Measurements from ENCODE around the gene ITPR2. TPM values are rescaled to one million over a fixed set of nuclear protein-coding genes. Genes with fewer than 3 reads are reported as not detected.

The ITPR2 gene
- total RNA-seq, 2 donors from 2014 or later, result 44.3 to 55.5 TPM

DNA sequence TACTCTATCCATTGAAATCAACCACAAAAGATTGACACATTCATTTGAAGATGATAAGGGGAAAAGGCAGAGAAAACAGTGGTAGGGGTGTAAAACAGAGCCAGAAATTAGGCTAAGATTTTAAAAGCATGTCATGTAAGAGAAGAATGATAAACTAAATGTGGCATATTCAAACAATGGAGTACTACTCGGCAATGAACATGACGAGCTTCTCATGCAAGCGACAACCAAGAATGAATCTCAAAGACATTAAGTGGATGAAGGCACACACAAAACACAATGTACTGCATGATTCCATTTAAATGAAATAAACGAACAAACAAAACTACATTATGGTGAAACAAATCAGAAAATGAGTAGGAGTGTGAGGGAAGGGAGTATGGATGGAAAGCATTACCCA, 134.8 kb downstream of the ITPR2 start:
- ATAC-seq (replicated peaks in 1 of 2), result no peak
- Mint-ChIP-seq H3K4me1 (ENCODE audit: low read depth) (peaks cover 5% of the 10 kb centered on the region), H3K27ac (no peak overlapping the region), H3K9me3 (peaks cover 0 to 4% of the 10 kb centered on the region in 2 donors), H3K36me3 (ENCODE audit: insufficient read depth in 2 of 2) (peaks cover 7 to 33% of the 10 kb centered on the region in 2 donors), H3K4me3 (no peak overlapping the region), H3K27me3 (ENCODE audit: low read depth) (no peaks in the 10 kb centered on the region)
- no peak for DNase-seq

DNA sequence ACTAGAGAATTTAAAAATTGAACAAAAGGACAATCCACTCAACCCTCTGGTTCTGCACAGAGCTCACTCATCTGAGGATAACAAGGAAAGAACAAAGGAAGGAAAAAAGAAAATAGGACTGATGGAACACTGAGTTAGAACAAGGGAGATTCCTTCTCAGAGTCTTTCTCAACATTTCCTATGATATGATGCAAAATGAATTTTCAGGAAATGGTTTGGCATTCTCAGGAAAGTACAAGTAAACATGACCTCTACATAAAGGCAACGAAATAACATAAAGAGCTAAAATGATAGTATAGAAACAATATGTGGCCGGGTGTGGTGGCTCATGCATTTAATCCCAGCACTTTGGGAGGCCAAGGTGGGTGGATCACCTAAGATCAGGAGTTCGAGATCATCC, 135.8 kb downstream of the ITPR2 start:
- no peaks in the 10 kb centered on the region for H3K27me3 Mint-ChIP-seq (ENCODE audit: low read depth)
- H3K36me3 Mint-ChIP-seq (ENCODE audit: insufficient read depth in 2 of 2), result peaks cover 7 to 36% of the 10 kb centered on the region in 2 donors
- H3K9me3 Mint-ChIP-seq, result peaks cover 0 to 4% of the 10 kb centered on the region in 2 donors
- ATAC-seq (replicated peaks in 1 of 2) (no peak), DNase-seq (no peak)
- peaks cover 5% of the 10 kb centered on the region for H3K4me1 Mint-ChIP-seq (ENCODE audit: low read depth)
- no peak overlapping the region for H3K4me3 Mint-ChIP-seq
- H3K27ac Mint-ChIP-seq, result no peak overlapping the region

DNA sequence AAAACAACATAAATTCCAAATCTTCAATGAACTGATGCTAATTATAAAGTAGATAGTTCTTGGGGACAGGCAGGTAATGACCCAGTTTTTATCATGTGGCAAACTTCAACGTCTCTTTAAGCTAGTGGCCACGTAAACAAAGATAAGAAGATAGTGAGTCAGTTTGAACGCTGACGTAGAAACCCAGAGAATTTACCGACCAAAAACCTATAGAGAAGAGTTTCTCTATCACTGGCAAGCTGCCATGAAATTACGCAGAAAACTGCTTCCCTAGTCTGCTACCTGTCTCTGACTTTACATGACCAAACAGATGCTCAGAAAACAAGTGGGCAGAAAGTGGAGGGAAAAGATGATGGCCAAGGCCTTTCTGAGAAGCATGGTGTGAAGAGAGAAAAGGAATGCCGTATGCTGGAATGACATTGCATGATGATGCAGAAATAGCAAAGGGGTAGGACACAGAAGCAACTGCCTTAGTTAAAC, 136.3 kb downstream of the ITPR2 start:
- ATAC-seq (replicated peaks in 1 of 2), result peak in 1 of 2 donors; percentile 39
- Mint-ChIP-seq H3K9me3 (peaks cover 0 to 4% of the 10 kb centered on the region in 2 donors), H3K36me3 (ENCODE audit: insufficient read depth in 2 of 2) (peaks cover 7 to 36% of the 10 kb centered on the region in 2 donors), H3K27me3 (ENCODE audit: low read depth) (no peaks in the 10 kb centered on the region), H3K4me1 (ENCODE audit: low read depth) (peaks cover 5% of the 10 kb centered on the region), H3K4me3 (no peak overlapping the region), H3K27ac (no peak overlapping the region)
- DNase-seq, result peak in 1 of 2 donors; percentile 3

DNA sequence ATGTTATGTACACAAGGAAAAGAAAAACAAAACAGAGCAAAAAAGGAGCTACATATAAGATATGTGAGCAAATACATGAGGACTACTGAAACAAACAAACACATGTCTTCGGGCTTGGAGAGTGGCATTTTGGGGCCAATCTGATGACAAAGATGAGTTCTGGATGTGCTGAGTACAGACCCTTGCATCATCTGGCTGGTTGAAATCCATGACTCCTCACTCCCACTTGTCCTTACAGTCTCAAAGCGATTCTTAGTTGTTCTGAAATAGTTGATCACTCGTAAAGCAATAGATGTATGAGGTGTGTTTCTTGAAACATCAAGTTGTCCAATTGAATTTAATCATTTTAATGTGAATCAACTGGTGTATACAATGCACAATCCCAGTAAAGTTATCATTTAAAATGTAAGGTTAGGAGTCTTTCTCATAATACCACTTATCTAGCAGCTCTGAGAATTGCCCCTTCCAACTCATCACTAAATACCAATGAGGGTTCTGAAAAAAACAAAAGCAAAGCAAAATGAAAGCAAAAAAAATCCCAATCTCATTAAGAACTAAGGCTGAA, 136.9 kb downstream of the ITPR2 start:
- H3K4me3 Mint-ChIP-seq, result peak overlapping the region in 1 of 2 donors; percentile 31

DNA sequence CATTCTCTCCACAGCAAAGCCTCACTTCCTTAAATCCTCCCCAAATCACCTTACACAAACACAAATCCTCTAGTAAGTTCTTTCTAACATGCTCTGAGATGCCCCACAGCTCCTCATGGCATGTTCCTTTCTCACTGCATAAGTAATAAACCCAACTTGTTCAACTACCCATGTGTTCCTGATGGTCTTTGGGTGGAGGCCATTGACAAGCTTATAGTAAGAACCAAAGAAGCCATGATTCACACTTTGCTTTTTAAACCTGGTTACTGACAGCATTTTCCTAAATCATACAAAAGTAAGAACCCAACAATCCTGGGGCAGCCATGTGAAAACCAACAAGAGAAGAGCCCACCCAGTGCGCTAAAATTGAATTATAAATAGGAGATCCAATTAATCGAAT, 138.6 kb downstream of the ITPR2 start:
- ATAC-seq (replicated peaks in 1 of 2) (no peak), DNase-seq (no peak)
- peaks cover 5% of the 10 kb centered on the region for H3K4me1 Mint-ChIP-seq (ENCODE audit: low read depth)
- no peak overlapping the region for H3K4me3 Mint-ChIP-seq
- H3K27ac Mint-ChIP-seq, result no peak overlapping the region
- peaks cover 0 to 4% of the 10 kb centered on the region in 2 donors for H3K9me3 Mint-ChIP-seq
- peaks cover 7 to 38% of the 10 kb centered on the region in 2 donors for H3K36me3 Mint-ChIP-seq (ENCODE audit: insufficient read depth in 2 of 2)
- H3K27me3 Mint-ChIP-seq (ENCODE audit: low read depth), result no peaks in the 10 kb centered on the region

More for the DNA sequence above, 136.9 kb downstream of the ITPR2 start:
- Mint-ChIP-seq H3K36me3 (ENCODE audit: insufficient read depth in 2 of 2) (peaks cover 7 to 36% of the 10 kb centered on the region in 2 donors), H3K9me3 (peaks cover 0 to 4% of the 10 kb centered on the region in 2 donors), H3K27me3 (ENCODE audit: low read depth) (no peaks in the 10 kb centered on the region), H3K27ac (peak overlapping the region; percentile 58), H3K4me1 (ENCODE audit: low read depth) (peaks cover 5% of the 10 kb centered on the region)
- ATAC-seq (replicated peaks in 1 of 2) (no peak), DNase-seq (no peak)

DNA sequence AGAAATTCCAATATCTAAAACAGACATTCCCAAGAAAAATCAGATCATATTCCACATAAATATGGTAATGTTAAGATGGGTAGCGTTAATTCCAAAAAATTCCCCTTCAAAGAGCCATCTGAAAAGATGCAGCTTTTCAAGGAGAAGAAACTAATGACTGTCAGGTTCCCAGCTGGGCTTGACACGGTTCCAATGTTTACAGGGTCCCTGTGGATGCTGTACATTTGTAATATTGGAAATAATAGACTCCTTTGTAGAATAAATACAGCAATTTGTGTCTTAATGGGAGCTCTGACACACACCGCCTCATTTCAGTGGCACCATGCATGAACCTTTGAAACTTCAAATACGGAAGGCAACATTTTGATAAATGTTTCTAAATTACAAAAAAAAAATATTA, 140.6 kb downstream of the ITPR2 start:
- Mint-ChIP-seq H3K27ac (no peak overlapping the region), H3K36me3 (ENCODE audit: insufficient read depth in 2 of 2) (peaks cover 0 to 32% of the 10 kb centered on the region in 2 donors), H3K27me3 (ENCODE audit: low read depth) (no peaks in the 10 kb centered on the region), H3K4me1 (ENCODE audit: low read depth) (no peaks in the 10 kb centered on the region), H3K4me3 (no peak overlapping the region), H3K9me3 (no peaks in the 10 kb centered on the region)
- ATAC-seq (replicated peaks in 1 of 2) (no peak), DNase-seq (no peak)

DNA sequence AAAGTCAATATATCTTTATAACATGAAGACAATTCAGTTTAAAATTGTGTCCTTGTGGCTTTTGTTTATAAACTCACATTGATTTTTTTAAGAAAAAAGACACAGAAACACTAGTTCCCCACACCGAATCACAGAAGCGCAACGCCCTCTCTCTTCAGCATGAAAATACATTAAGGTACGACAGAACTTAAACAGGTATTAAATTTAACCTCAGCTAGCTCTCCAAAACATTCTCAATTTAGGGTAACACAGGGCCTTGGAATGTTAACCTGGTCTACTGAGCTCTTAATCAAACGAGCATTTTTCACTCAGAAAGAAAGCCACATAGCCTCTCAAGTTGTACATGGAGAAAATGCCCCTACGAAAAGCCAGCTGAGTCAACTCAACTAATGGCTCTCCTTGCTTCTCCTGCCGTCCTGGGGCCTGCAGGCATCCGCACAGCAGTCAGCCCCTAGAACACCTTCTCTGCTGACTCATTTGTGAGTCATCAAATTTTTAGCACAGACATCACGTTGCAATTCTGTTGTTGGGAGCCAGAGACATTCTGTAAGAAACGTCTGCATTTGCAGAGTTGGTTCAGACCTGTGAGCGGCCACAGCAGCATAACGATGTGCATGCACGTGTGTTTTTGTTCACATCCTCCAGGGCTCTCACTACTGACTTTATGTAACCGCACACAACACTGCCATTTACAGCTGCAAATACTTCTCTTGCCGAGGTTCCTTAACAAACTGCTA, 141.6 kb downstream of the ITPR2 start:
- H3K27me3 Mint-ChIP-seq (ENCODE audit: low read depth), result no peaks in the 10 kb centered on the region
- no peak overlapping the region for H3K27ac Mint-ChIP-seq
- no peaks in the 10 kb centered on the region for H3K4me1 Mint-ChIP-seq (ENCODE audit: low read depth)
- DNase-seq (no peak), ATAC-seq (replicated peaks in 1 of 2) (no peak)
- H3K9me3 Mint-ChIP-seq, result no peaks in the 10 kb centered on the region
- H3K36me3 Mint-ChIP-seq (ENCODE audit: insufficient read depth in 2 of 2), result peaks cover 0 to 30% of the 10 kb centered on the region in 2 donors
- no peak overlapping the region for H3K4me3 Mint-ChIP-seq

DNA sequence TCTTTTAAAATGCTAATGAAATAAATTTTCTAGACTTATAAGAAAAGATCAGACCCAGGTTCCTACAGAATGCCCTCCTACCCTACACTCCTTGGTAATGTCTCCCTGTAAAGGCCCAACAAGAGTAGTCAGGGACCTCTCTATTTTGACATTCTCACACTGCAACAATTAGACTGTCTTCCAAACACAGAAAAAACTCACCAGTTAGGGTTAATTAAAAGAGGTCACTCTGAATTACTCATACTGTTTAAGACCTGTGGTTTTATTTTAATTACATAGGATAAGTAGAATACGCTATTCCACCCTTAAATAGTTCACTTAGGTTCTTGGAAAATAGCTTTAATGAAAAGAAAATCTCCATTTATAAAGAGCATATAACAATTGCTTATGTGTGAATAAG, 142.4 kb downstream of the ITPR2 start:
- Mint-ChIP-seq H3K27ac (no peak overlapping the region), H3K27me3 (ENCODE audit: low read depth) (no peaks in the 10 kb centered on the region), H3K9me3 (no peaks in the 10 kb centered on the region), H3K4me3 (no peak overlapping the region), H3K36me3 (ENCODE audit: insufficient read depth in 2 of 2) (peaks cover 1 to 26% of the 10 kb centered on the region in 2 donors), H3K4me1 (ENCODE audit: low read depth) (no peaks in the 10 kb centered on the region)
- DNase-seq (no peak), ATAC-seq (replicated peaks in 1 of 2) (no peak)

DNA sequence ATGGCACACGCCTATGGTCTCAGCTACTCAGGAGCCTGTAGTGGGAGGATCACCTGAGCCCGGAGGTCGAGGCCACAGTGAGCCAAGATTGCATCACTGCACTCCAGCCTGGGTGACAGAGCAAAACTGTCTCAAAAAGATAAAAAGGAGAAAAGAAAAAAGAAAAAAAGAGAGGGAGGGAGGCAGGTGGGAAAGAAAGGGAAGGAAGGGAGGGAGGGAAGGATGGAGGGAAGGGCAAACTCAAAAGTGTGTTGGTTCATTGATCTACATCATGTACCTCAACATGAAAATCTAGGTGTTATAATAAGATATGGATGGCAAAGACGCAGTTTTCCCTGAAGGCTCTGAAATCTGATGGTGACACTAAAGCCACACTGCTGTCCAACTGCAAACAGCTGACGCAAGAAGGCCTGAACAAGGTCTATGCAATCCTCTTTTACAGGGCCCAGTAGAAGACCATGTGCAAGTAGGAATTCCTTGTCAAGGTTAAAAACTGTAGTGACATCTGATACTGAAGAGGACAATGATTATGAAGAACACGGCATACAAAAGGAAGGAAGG, 143.6 kb downstream of the ITPR2 start:
- no peaks in the 10 kb centered on the region for H3K9me3 Mint-ChIP-seq
- no peaks in the 10 kb centered on the region for H3K27me3 Mint-ChIP-seq (ENCODE audit: low read depth)
- no peaks in the 10 kb centered on the region for H3K4me1 Mint-ChIP-seq (ENCODE audit: low read depth)
- DNase-seq, result no peak
- H3K4me3 Mint-ChIP-seq, result no peak overlapping the region
- no peak for ATAC-seq (replicated peaks in 1 of 2)
- H3K27ac Mint-ChIP-seq, result no peak overlapping the region
- H3K36me3 Mint-ChIP-seq (ENCODE audit: insufficient read depth in 2 of 2), result peaks cover 1 to 22% of the 10 kb centered on the region in 2 donors

DNA sequence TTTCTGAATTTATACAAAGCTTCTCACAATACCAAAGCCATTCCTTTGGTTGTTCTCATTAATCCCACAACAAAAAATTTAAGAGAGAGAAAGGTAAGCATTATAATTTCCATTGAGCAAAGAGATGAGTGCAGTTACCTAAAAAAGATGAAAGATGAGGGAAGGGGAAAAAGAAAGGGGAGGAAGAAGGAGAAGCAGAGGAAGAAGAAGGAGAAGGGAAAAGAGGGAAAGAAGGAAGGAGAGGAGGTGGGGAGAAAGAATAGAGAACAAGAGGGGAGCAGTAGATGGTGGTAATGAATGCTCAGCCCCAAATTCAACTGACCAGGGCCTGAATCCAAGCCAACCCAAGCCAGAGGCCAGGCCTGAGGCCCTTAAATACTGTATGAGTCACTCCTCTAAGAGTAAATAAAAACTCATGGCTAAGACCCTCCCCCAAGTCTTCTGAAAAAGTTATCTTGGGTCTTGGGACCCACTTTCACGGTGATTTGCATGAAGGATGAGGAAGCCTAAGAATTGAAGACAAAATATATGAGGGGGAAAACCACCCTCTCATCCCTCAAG, 144.6 kb downstream of the ITPR2 start:
- no peaks in the 10 kb centered on the region for H3K9me3 Mint-ChIP-seq
- DNase-seq (no peak), ATAC-seq (replicated peaks in 1 of 2) (no peak)
- no peaks in the 10 kb centered on the region for H3K27me3 Mint-ChIP-seq (ENCODE audit: low read depth)
- H3K27ac Mint-ChIP-seq, result no peak overlapping the region
- peaks cover 1 to 18% of the 10 kb centered on the region in 2 donors for H3K36me3 Mint-ChIP-seq (ENCODE audit: insufficient read depth in 2 of 2)
- no peaks in the 10 kb centered on the region for H3K4me1 Mint-ChIP-seq (ENCODE audit: low read depth)
- H3K4me3 Mint-ChIP-seq, result no peak overlapping the region

DNA sequence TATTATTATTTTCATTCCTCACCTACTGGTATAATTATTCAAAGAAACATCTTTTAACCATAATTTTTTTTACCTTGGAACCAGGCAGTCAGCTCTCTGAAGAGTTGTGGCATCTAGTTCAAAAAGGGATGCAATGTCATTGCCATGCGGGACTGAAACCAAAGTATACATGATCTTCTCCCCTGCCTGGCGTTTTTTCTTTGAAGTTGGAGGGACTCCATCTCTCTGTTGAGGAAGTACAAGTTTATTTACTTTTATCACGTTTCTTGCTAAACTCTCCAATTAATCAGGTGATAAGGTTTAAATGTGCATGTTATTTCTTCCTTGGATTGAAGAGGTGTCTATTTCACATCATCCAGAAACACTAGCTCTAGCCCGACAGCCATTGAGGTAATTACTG, 146.6 kb downstream of the ITPR2 start:
- no peak overlapping the region for H3K27ac Mint-ChIP-seq
- peaks cover 1 to 17% of the 10 kb centered on the region in 2 donors for H3K36me3 Mint-ChIP-seq (ENCODE audit: insufficient read depth in 2 of 2)

DNA sequence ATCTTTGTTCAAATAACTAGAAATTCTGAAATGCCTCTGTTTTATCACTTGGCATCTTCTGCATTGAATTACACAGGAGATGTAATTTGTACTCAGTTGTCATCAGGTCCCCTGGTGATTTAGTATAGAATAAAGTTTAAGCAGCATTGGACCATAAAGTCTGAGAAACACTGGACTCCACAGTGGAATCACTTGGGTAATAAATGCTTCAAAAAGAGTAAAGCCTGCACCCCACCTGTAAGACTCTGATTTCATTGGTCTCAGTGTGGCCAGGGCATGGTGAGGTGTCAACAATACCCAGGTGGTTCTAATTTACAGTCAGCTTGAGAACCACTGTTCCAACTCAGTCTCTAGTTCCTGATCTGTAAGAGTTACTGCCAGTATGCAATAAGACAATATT, 148.9 kb downstream of the ITPR2 start:
- Mint-ChIP-seq H3K27me3 (ENCODE audit: low read depth) (no peaks in the 10 kb centered on the region), H3K36me3 (ENCODE audit: insufficient read depth in 2 of 2) (peaks cover 1 to 11% of the 10 kb centered on the region in 2 donors), H3K27ac (no peak overlapping the region), H3K9me3 (no peaks in the 10 kb centered on the region), H3K4me3 (no peak overlapping the region), H3K4me1 (ENCODE audit: low read depth) (no peaks in the 10 kb centered on the region)
- ATAC-seq (replicated peaks in 1 of 2) (no peak), DNase-seq (no peak)

More for the DNA sequence above, 146.6 kb downstream of the ITPR2 start:
- Mint-ChIP-seq H3K27me3 (ENCODE audit: low read depth) (no peaks in the 10 kb centered on the region), H3K4me1 (ENCODE audit: low read depth) (no peaks in the 10 kb centered on the region), H3K4me3 (no peak overlapping the region), H3K9me3 (no peaks in the 10 kb centered on the region)
- DNase-seq, result no peak
- ATAC-seq (replicated peaks in 1 of 2), result no peak

DNA sequence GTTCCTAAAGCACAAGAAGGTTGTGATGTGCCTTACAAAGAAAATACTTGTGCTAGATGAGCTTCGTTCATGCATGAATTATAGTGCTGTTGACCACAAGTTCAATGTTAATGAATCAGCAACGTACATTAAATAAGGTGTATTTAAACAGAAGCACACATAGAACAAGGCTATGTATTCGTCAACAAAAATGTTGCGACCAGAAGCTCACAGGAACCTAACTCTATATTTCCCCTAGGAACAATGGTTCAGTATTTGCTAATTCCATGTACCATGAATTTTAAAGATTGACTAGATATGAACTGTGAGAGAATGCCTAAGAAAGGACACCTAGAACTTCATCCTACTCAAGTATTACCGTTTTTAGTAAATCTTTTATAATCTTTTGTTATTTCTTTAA, 149.6 kb downstream of the ITPR2 start:
- Mint-ChIP-seq H3K36me3 (ENCODE audit: insufficient read depth in 2 of 2) (peaks cover 1 to 11% of the 10 kb centered on the region in 2 donors), H3K4me1 (ENCODE audit: low read depth) (no peaks in the 10 kb centered on the region), H3K27ac (no peak overlapping the region), H3K27me3 (ENCODE audit: low read depth) (no peaks in the 10 kb centered on the region), H3K4me3 (no peak overlapping the region), H3K9me3 (no peaks in the 10 kb centered on the region)
- no peak for ATAC-seq (replicated peaks in 1 of 2)
- no peak for DNase-seq
